HG02885 (cell line): ENCODE results near the gene NPC1.
"Not testable (repeated sequence)": the region's sequence is repeated elsewhere in the genome, so short reads cannot be mapped to it uniquely, and the experiment has no call there.

Source experiments
- ATAC-seq: cut with Tn5 transposase; IDR thresholded peaks from one replicate; pipeline ENCODE4 v1.9.1; 2021; ENCODE audit warnings: mild to moderate bottlenecking; ENCODE audit not compliant: unreplicated experiment, poor library complexity

The NPC1 gene

DNA sequence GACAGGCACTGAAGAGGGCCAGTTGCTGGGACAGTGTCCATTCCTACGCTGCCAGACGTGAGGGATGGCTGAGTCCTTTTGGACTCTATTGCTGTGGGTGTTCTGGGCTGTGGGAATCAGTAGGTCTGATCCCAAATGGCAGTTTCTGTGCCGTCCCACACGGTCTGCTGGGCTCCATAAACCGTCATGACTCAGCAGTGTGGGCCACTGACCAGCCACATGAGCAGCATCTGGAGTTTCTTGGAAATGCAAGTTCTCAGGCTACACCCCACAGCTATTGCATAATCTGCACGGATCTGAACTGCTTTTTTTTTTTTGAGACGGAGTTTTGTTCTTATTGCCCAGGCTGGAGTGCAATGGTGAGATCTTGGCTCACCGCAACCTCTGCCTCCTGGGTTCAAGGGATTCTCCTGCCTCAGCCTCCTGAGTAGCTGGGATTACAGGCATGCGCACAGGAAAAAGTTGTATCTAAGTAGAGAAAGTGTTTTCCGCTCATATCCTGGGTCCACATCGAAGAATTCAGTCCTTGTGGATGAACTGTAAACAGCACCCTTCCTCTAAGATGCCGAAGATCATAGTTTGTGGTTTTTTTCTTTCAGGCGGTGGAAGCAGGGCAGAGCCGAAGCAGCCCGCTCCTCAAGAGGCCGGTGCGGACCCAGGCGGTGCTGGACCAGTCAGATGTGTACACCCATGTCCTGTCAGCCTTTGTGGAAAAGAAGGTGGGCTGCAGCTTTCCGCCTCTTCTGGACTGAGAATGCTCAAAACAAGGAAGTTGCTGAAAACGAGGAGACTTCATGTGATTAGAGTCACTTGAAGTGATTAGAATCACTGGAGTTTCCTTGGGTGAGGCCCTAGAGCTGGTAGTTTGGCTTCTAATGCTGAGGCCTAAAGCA lies 57.5 kb downstream of the NPC1 start:
- ATAC-seq: no peak

DNA sequence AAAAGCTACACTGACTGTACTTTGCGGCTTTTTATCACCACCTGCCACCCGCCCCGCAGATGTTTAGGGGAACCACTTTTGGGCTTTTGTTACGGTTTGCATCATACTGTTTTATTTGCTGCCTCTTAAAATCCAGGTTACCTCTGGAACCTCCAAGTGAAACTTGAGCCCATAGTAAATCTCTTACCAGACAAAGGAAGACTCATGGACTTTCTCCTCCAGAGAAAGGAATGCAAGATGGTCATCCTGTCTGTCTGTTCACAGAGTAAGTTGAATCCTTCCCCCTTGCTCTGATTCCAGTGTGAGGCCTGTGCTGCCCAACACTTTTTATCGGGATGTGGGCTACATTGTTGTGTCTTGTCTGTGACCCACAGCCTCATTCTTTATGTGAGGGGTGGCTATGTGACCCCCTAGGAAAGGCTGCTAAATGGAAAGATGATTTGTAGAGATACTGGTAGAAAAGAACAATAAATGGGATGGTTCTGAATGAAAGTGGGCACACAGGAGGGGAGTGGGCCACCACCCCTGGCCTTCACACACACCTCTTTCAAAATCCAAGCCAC lies 59.7 kb downstream of the NPC1 start:
- no peak for ATAC-seq

DNA sequence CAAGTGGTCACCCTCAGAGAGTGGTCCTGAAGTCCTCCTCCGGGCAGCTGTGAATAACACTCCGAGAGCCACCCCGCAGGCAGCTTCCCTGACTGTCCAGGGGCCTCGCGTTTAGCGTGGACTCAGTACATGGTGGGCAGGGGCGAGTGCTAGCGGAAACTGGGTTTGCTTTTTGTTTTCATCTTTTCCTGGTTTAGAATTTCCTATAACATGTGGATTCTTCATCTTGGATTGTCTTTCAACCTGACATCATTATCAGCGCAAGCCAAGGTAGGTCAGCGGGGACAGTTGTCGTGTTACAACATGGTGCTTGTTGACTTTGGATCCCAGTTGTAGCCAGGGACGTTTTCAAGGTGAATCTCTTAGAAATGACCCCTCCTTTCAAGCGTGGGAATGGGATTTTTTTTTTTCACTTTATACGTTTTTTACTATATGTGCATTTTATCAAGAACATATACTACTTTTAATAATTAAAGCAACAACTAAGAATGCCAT lies 62.0 kb downstream of the NPC1 start:
- no peak for ATAC-seq

DNA sequence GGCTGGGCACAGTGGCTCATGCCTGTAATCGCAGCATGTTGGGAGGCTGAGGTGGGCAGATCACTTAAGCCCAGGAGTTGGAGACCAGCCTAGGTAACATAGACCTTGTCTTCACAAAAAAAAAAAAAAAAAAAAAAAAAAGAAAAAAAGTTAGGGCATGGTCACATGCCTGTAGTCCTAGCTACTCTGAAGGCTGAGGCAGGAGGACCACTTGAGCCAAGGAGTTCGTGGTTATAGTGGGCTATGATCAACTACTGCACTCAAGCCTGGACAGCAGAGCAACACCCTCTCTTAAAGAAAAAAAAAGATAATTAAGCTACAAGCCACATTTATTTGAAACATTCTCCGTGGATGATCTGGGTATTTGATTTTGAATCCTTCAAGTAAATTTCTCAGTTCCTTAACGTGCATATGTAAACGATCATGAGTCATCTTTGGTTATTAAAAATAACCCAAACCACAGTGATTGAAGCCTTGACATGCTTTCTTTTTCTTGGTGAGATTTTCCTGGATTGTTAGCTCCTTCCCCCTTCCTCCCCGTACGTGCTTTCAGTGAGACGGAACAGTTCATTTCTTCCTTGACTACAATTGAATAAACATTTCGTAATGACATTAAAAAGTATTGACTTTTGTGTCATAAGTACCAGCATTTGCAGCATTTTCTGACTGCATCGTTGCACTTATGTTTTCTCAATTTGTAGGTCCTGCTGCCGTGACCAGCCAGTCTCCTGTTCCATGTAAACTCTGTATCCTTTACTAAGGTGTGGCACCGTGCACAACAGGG lies 62.7 kb downstream of the NPC1 start:
- ATAC-seq: no peak

DNA sequence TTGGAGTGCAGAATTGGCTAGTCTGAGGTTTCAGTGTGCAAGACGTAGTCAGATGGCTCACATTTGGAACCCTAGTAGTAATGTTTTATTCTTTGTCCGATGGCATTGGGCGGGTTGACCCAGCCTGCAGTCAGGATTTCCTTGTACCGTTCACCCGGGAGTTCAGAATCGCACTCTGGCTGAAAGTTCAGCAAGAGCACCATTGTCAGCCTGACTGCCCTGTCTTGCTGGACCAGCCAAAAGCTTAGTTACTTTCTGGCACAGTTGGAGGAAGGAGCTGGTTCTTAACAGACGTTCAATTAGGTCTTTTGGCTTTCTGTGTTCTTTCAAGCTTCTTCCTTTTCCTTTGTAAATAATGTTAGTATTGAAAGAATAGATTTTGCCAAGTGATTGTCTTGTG lies 64.4 kb downstream of the NPC1 start:
- no peak for ATAC-seq

DNA sequence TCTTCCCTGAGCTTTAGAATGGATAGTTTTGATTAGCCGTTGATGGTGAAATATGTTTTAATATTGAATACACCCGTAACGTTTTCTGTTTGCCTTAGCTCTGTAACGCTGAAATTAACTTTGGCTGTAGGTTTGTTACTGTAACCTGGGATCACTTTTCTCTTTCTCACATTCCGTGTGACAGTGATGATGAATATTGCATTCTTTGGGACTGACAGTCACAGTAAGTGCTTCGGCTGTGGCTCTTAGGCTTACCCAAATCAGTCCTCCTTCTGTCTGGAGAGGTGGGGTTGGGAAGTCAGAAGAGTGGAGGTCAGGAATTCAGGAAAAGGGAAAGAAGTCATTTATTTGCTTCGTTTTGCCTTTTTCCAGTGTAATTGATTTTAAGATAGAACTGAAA lies 65.0 kb downstream of the NPC1 start:
- ATAC-seq: no peak

DNA sequence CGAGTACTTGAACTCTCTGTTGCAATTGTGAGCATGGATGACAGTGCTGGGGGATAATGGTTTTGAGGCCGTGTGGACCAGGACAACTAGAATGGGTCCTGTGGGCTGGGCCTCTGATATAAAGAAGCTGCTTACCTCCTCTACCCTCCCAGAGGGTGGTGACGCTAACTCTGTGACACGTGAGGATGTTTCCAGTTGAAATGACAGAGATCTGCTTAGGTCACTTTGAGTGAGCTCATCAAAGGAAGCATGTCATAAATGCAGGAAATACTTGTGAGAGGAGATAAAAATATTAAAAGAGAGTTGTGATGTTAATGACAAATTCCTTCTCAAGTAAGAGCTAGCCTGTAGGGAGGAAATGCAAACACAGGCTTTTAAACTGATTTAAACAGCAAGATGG lies 66.6 kb downstream of the NPC1 start:
- ATAC-seq: no peak

DNA sequence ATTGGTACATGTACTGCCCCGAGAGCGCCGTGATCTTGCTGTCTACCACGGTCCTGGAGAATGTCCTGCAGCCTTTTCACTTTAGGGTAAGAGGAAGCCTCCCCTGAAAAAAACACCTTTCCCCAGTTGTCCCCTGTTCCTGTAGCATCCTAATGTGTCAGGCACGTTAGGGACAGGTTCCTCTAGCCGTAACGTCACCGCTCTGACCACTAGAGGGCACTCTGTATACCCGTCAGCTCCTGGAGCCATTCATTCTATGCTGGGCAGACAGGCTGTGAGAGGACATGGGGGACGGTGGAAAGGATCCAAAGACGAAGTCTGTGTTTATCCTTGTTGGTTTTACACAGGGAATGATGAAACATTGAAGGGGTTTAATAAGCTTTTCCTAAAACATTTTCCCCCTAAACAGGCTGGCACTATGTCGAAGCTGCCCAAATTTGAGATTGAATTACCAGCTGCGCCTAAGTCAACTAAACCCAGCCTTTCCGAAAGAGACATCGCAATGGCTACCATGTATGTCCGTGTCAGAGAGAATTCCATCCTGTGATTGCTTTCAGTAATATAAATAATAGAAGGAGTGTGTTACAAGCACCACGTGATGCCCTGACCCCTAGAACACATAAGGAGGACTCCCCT lies 70.3 kb downstream of the NPC1 start:
- peak; percentile 93 for ATAC-seq

DNA sequence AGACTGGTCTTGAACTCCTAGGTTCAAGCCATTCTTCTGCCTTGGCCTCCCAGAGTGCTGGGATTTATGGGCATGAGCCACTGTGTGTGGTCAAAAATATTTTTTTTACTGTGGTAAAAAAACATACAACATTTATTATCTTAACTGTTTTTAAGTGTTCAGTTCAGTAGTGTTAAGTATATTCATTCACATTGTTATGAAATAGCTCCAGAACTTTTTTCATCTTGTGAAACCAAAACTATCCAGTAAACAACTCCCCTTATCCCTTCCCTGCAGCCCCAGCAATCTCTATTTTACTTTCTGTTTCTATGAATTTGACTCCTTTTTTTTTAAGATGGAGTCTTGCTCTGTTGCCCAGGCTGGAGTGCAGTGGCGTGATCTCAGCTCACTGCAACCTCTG lies 73.7 kb downstream of the NPC1 start:
- no peak for ATAC-seq

DNA sequence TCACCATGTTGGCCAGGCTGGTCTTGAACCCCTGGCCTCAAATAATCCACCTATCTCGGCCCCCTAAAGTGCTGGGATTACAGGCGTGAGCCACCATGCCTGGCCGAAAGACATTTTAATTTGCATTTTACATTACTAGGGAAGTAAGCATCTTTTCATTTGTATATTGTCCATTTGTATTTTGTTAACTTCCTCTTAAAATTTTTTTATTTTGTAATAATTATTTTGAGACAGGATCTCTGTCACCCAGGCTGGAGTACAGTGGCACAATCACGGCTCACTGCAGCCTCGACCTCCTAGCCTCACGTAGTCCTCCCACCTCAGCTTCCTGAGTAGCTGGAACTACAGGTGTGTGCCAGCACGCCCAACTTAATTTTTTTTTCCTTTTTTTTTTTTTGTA lies 74.1 kb downstream of the NPC1 start:
- ATAC-seq: not testable (repeated sequence)

DNA sequence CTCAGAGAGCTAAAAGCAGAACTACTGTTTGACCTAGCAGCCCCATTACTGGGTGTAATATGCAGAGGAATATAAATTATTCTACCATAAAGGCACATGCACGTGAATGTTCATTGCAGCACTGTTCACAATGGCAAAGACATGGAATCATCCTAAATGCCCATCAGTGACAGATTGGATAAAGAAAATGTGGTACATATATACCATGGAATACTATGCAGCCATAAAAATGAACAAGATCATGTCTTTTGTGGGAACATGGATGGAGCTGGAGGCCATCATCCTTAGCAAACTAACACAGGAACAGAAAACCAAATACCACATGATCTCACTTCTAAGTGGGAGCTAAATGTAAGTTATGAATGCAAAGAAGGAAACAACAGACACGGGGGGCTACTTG lies 75.4 kb downstream of the NPC1 start:
- not testable (repeated sequence) for ATAC-seq

DNA sequence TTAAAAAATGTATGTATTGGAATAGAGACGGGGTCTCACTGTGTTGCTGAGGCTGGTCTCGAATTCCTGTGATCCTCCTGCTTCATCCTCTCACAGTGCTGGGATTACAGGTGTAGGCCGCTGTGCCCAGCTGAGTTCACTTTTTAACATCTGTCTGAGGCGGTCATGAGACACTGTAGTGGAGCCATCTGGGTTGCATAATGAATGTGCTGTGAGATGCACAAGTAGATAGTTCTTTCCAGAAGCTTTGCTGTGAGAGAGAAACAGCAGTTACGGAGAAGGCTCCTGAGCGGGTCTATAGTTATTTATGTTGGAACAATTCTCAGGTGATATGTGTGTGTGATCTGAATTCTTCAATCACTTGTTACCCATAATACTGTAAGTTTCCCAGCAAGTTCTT lies 79.9 kb downstream of the NPC1 start:
- ATAC-seq: no peak

DNA sequence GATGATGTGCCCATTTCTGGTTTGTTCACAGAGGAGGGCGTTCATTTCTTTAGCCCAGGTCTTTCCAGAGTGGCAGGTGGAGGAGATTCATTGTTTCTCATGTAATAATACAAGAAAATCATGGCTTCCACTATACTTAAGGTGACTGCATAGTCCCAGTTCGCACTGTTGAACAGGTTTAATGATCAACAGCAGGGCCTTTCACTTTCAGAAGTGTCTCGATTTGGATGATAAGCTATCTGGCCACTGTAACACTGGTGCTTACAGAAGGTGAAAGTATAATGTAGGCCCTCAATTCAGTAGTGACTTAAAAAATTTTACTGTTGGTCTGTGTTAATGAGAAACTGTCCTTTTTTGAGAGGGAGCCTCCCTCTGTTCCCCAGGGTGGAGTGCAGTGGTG lies 81.6 kb downstream of the NPC1 start:
- peak; percentile 36 for ATAC-seq

DNA sequence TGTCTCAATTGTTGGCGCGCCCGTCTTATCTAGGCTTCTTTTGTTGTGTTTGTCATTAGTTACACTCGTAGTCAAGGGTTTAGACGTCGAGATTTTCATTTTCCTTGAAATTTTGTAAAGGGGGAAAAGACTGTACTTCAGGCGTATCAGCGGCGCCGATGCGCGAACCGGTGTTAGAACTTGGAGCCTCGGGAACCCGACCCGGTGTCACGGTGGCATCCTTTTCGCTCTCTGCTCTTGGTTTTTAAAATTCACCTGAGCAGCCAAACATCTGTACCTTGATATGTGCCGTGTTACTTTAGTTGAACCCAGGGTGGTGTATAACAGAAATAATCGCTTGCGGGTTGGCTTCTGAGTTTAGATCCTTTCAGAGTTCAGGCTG lies 82.4 kb downstream of the NPC1 start:
- no peak for ATAC-seq

DNA sequence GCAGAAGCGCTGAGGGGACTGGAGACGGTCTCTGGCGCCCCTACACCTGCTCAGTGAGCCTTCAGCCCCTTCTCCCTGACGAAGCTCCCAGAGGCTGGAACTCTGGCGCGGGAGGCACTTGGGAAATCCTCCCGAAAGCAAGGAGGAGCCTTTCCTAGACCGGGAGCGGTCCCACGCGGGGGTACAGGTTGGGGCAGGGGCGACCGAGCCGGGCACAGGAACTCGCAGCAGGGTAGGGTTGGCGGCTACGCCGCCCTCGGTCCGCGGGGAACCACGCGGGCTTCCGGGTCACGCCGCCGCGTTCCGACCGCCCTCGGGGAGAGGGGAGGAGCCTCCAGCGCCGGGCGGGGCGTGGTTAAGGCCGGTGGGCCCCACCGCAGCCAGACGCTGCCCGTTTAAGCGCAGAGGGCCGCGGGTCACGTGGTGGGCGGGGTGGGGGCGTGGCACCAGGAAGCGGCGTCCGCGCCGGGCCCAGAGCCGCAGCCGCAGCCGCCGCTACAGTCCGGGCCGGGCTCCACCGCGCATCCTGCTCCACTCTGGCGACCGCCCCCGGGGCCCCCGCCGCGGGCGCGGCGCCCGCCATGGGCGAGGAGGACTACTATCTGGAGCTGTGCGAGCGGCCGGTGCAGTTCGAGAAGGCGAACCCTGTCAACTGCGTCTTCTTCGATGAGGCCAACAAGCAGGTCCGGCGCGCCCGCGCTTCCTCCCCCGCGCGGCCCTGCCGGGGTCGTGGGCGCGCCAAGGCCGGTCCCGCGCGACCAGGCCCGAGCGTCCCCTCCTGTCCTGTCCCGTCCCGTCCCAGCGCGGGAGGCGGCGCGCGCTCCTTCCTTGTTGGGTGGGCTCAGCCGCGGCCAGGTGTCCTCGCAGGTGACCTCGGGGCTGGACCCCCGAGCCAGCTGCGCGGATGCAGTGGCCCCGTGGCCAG lies 83.0 kb downstream of the NPC1 start, which contains the start of gene RMC1:
TSS of gene RMC1 (plus strand) at position 474 of the 925 bp plus-strand sequence. CDS start at position 582, 108 bp downstream.
- peak; percentile 85 for ATAC-seq

DNA sequence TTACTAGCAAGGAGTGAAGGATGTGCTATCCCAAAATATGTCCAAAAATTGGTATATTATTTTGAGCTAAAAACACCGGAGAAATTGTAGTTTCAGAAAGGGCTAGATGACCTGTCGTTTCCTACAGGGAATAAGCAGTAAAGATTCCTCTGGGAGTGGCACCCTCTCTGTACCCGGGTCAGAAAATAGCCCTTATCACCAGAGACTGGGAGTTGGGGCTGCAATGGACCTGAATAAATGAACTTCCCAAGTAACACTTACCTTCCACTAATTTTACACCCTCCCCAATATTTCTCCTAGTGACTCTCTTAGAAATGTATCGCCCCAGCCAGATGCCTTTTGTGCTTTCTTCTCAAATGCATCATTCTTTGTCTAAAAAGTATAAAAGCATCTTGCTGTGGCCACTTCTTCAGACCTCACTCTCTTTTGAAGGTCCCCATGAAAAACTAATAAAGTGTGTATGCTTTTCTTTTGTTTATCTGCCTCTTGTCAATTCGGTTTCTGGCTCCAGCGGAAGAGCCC lies 83.7 kb downstream of the NPC1 start:
- ATAC-seq: no peak

DNA sequence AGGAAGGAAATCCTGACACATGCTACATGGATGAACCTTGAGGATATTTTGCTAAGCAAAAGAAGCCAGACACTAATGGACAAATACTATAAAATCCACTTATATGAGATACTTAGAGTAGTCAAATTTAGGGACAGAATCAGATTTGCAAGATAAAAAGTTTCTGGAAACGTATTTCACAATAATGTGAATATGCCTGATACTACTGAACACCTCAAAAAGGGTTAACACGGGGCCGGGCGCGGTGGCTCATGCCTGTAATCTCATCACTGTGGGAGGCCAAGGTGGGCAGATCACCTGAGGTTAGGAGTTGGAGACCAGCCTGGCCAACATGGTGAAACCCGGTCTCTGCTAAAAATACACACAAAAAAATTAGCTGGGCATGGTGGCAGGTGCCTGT lies 84.7 kb downstream of the NPC1 start:
- ATAC-seq: no peak

DNA sequence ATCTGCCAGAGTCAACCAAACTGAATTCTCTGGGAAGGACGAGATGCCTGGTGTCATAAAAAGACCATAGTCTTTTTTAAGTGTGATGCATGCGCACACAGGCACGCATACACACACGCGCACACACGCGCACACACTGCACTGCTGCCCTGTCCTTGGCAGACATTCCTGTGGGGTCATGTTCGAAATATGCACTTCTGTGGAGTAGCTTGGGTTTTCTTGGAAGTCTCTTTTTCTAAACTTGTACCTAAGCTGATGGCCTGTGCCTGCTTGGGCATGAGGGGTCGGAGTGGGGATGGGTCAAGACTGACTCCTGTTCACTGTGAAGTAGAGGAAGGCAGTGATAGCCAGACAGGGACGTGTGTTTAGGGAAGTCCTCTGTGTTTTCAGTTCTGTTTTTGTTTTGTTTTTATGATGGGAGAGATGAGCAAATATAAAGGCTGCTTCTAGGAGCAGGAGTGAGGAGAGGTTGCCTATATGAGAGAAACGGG lies 87.0 kb downstream of the NPC1 start:
- no peak for ATAC-seq

DNA sequence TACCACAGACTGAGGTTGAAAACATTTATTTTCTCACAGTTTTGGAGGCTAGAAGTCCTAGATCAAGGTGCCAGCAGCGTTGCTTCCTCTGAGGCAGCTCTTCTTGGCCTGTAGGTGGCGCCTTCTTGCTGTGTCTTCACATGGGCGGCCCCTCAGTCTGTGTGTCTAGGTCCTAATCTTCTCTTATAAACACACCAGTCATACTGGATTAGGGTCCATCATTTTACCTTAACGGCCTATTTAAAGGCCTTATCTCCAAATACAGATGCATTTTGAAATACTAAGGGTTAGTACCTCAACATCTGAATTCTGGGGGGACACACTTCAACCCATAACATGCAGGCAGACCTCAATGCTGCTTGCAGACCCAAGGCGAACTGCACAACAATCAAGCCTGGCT lies 87.4 kb downstream of the NPC1 start:
- peak; percentile 41 for ATAC-seq
